Brain (organoid and tissue), 1 donor: Measurements from ENCODE around the gene DCAF8L2. TPM values are rescaled to one million over a fixed set of nuclear protein-coding genes. Genes with fewer than 3 reads are reported as not detected.

ENCODE experiments used
- polyA plus RNA-seq: library from polyadenylated mRNA; stranded (reverse); fragments of 350-450 nt; fragmentation: Illumina TruSeq; extraction: RNeasy Lipid Tissue Mini Kit (QIAGEN cat#74804); gene quantifications from one replicate; pipeline ENCODE4 v1.2.3, GENCODE V29; 2015; ENCODE audit warnings: low read depth, low replicate concordance; ENCODE audit not compliant: insufficient read depth

The DCAF8L2 gene
- polyA plus RNA-seq, 1 donor from 2014 or later: not detected

Other genes starting within 250 kb of the DCAF8L2 start
- not detected for gene PPP4R3C, start 127.0 kb upstream of the DCAF8L2 start, polyA plus RNA-seq
- not detected for gene MAGEB10, start 217.6 kb downstream of the DCAF8L2 start, polyA plus RNA-seq